Stimulated activated CD4-positive, alpha-beta T cell treated with anti-CD3 and anti-CD28 coated beads, TNF-alpha, amount 100 ng/mL, for 48 hours (primary cell): ENCODE measurements around the gene LRFN2.

Experiments used
- DNase-seq, 3 donors: peaks; one replicate each; pipeline ENCODE4 v3.0.0-alpha.2; 2020; ENCODE audit warnings: low read depth in 3 of 3

Gene LRFN2

DNA sequence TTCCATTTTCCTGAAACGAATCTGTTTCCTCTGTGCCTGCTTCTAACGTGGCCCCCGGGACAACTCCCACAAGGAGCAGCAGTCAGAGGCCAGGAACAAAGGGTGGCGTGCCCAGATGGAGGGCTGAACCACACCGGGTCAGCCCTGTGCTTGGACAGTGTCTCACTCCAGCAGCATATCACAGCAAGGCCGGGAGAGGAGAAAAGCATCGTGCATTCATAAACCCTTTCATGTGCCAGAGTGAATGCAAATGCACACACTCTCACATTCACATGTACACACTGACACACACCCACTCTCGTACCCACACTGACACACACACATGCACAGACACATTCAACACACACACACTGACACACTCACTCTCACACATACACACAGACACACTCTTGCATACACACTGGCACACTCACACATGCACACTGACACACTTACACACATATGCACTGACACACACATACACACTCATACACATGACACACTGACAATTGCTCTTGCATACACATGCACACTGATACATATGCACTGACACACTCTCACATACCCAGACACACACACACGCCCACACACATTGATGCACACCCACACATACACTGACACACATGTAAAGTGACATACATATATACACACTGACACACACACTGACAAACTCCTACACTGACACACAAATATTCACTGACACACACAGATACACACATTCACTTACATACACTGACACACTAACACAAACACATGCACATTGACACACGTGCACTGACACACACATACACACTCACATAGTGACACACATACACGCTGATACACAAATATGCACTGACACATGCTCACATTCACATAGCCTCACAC, 237.0 kb downstream of the LRFN2 start:
- DNase-seq, result no peak

DNA sequence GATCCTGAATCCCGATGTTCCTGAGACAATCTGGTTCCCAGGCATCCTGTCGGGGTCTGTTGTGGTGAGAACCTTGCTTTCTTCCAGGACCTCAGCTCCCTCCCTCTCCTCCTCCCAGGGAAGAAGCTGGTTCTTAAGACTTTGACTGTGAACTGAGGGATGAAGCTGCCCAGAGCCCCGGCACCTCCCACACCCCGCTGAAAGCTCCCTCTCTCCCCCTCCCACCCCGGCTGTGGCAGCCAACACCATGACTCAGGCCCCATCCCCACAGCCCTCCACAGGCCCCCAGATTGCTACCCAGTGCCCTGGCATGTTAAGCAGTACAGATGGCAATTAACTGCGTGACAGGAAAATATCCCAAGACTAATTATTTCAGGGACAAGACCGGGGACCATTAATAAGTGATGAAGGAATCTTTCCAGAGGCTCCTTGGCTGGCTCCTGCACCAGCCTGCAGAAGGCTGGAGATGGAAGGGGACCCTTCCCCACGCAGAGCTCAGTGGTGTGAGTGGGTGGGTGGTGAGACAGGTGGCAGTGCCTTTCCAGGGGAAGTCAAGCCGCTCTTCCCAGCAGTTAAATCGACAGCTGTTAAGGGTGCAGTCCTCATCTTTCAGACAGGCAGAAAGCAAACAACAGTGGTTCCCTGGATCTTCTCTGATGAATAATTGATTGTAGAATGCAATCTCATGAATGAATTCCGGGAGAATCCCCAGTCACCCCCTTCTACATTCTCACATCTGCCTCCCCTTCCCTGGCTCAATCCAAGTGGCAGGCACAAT, 237.9 kb downstream of the LRFN2 start:
- no peak for DNase-seq

DNA sequence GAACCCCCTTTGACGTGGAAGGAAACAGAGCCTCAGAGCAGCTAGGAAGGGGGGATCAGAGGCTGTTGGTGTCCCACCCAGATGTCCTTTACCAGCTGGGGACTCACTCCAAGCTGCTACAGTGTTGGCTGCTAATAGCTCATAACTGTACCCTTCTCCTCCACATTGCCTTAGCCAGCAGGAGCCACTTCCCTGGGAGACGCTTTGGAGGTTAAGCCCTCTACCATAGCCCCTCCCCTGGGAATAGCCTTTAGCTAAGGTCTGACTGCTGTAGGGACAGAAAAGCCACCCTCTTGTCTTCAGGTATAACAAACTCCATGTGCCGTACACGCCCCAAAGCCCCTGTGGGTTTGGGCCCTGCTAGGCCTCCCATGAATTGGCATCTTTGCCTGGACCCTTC, 238.6 kb downstream of the LRFN2 start:
- no peak for DNase-seq

DNA sequence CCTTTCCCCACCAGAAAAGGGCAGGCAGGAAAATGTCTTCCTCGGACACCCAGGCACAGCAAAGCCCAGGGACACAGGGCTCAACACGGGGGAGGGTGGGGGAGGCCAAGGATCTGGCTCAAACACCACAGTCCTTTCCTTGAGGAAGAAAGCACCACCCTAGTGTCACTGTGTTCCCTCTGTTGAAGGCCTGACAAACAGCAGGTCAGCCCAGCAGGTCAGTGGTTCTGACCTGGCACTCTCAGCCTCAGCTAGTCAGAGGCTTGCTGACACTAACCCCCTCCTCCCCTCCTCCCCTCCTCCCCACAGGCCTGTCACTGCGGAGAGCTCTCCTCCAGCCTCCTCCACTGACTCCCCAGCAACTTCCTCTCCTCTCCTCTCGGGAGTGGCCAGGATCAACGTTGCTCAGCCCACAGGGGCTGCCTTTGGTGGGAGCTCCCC, 239.6 kb downstream of the LRFN2 start:
- DNase-seq, result no peak

DNA sequence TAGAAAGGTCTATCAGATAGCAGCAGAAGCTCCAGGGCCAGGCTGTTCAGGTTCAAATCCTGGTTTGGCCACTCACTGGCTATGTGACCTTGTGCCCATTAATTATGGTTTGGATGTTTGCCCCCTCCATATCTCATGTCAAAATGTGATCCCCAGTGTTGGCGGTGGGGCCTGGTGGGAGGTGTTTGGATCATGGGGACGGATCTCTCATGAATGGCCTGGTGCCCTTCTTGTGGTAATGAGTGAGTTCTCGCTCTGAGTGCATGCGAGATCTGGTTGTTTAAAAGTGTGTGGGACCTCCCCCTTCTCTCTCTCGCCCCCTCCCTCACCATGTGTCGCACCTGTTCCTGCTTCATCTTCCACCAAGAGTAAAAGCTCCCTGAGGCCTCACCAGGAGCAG, 240.9 kb downstream of the LRFN2 start:
- no peak for DNase-seq

DNA sequence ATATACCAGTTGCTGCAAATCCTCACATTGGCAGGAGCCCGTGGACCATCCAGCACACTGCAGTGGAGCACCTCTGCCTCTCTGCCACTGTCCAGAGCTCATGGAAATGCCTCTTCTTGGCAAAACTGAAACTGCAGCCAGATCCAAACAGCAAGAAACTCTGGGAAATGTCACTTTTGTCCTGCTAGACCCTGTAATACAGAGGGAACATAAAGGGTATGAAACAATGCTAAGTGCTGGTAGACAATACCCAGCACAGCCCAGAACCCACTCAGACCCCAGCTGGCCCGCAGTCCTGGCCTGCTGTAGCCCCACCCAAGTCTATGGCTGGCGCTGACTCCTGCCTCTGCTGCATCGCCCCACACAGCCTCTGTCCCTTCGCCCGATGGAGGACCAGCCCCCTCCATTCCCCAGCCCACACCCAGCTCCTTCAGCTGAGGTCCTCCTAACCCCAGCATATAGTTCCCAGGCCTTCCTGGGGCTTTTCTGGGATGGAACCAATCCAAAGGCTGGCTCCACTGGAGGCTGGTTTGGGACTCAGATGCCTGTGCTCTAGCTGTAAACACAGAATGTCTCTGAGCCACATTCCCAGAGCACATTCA, 242.5 kb downstream of the LRFN2 start:
- no peak for DNase-seq

DNA sequence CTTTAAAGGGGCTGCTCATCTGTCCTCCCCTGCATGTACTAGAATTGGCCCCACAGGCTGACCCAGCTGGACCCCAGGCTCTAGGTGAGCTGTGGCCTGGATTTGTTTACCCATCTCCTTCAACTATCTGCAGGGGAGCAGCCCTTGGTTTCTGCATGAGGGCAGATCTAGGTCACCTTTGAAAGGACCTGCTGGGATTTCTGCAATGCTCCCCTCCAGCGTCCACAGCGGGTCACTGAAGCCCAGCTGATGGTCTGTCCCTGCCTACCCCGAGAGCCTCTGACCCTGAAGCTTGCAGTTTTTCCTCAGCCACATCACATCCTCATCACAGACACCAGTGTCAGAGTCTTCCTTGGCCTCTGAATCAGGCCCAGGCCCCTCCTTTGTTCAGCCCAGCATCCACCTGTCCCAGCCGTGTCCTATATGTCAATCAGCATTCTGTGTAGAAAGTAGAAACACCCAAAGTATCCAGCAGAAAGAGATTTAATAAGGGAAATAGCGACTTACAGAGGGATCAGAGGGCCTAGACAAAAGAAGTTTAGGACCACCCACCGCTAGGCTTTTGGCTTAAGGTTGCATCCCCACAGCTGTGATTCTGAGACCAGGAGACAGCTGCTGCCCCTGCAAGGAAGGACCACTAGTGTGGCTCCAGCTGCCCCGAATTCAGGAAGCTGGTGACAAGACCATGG, 243.1 kb downstream of the LRFN2 start:
- DNase-seq, result no peak

DNA sequence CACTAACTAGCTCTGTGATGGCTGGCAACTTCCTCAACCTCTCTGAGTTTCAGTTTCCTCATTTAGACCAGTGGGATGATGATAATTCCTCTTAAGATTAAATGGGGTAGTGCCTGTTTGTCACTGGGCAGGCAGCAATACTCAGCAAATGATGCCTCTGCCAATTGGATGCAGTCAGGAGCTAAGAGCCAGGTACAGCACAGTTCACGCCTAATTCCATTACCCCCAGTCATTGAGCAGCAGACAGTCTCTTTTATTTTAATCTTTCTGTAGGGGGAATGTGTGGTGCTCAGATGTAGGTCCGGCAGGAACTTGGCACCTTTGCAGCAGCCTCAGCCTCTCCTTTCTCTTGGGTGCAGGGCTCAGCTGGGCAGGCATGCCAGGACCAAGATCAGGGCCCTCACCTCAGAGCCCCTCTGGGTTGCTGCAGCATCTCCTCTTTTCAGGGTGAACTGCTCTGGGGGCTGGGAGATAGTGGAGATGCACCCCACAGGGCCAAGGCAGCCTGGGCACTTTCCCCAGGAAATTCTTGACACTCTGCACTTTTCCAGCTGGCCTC, 243.8 kb downstream of the LRFN2 start:
- DNase-seq, result no peak

DNA sequence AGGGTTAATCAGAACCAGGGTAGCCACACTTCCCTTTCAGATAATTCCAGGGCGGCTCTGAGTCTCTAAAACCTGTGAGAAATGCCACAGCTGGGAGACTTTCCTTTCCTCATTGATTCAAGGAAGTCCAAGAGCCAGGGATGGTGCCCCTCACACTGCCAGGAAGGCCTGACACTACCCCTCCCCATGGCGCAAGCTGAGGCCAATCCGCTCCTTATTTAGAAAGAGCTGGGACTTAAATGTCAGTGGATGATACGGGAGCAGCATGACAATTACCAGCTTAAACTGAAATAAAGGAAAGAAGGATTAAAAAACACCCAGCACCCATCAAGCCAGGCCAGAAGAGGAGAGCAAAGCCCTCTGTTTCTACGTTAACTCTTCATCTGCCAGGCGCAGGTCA, 244.4 kb downstream of the LRFN2 start:
- no peak for DNase-seq

DNA sequence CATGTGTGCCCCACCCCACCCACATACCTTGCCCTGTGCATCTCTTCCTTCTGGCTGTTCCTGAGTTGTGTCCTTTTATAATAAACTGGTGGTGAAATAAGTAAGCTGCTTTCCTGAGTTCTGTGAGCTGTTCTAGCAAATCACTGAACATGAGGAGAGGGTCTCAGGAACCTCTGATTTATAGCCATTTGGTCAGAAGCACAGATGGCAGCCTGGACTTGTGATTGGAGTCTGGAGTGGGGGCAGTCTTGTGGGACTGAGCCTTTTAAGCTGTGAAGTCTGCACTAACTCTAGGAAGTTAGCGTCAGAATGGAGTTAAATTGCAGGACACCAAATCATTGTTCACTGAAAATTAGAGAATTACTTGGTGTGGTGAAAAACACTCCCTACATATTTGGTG, 245.4 kb downstream of the LRFN2 start:
- no peak for DNase-seq
